SU-DHL-6 (cell line): Measurements from ENCODE around the gene NPBWR2.

Experiments
- H2AFZ ChIP-seq: fragments of 200-600 bp; sonication (generic); 2 replicates; pipeline ENCODE4 v1.6.1; 2014; ENCODE audit warnings: low read depth, mild to moderate bottlenecking, moderate library complexity, mixed read lengths, antibody characterized with exemption, low read length; ENCODE audit not compliant: severe bottlenecking
- H3F3A ChIP-seq: fragments of 200-600 bp; shearing (Covaris generic); 2 replicates; pipeline ENCODE4 v1.6.0; 2016; ENCODE audit warnings: antibody characterized with exemption, mild to moderate bottlenecking; ENCODE audit not compliant: insufficient read depth
- H3K27ac ChIP-seq: fragments of 200-600 bp; sonication (generic); 2 replicates; pipeline ENCODE4 v1.5.1; 2016; ENCODE audit warnings: low read depth, mild to moderate bottlenecking, low read length, moderate library complexity, mixed read lengths
- H3K27me3 ChIP-seq: fragments of 200-600 bp; sonication (generic), shearing (Covaris generic); 2 replicates; pipeline ENCODE4 v1.6.0; 2014; ENCODE audit warnings: mild to moderate bottlenecking, low read length
- H3K36me3 ChIP-seq: fragments of 200-600 bp; sonication (generic); 2 replicates; pipeline ENCODE4 v1.6.1; 2014; ENCODE audit warnings: mild to moderate bottlenecking, low read length, mixed read lengths
- H3K4me2 ChIP-seq: fragments of 300-600, 200-600 bp; shearing (Covaris generic), sonication (generic); 2 replicates; pipeline ENCODE4 v1.6.0; 2014; ENCODE audit warnings: low read length, low read depth, mild to moderate bottlenecking; ENCODE audit not compliant: poor library complexity, severe bottlenecking
- H3K4me3 ChIP-seq: fragments of 200-600 bp; sonication (generic); 2 replicates; pipeline ENCODE4 v1.5.1; 2014; ENCODE audit warnings: antibody characterized with exemption, low read length, mild to moderate bottlenecking, mixed read lengths; ENCODE audit not compliant: insufficient read depth, poor library complexity, severe bottlenecking
- H3K79me2 ChIP-seq: fragments of 200-600 bp; sonication (generic); 2 replicates; pipeline ENCODE4 v1.6.1; 2014; ENCODE audit warnings: mild to moderate bottlenecking, low read length, moderate library complexity; ENCODE audit not compliant: insufficient read depth
- H3K9ac ChIP-seq: fragments of 200-600 bp; sonication (generic); 2 replicates; pipeline ENCODE4 v1.7.0; 2014; ENCODE audit warnings: mild to moderate bottlenecking, low read length
- H3K9me2 ChIP-seq: fragments of 200-600 bp; sonication (generic); replicated peaks from 2 replicates; pipeline ENCODE4 v1.6.1; 2014; ENCODE audit warnings: low read length; ENCODE audit not compliant: insufficient read depth
- H3K9me3 ChIP-seq: fragments of 200-600 bp; sonication (generic); 2 replicates; pipeline ENCODE4 v1.6.1; 2014; ENCODE audit warnings: low read length, mixed read lengths; ENCODE audit not compliant: insufficient read depth
- H4K20me1 ChIP-seq: fragments of 200-600 bp; sonication (generic); 2 replicates; pipeline ENCODE4 v1.6.1; 2014; ENCODE audit warnings: low read depth, mild to moderate bottlenecking, antibody characterized with exemption, low read length, moderate library complexity, mixed read lengths
- CTCF ChIP-seq: fragments of 200-600 bp; sonication (generic); IDR thresholded peaks from one replicate; pipeline ENCODE4 v1.5.1; 2017; ENCODE audit warnings: antibody characterized with exemption, mild to moderate bottlenecking, low read length, moderate library complexity; ENCODE audit not compliant: insufficient read depth, poor library complexity, severe bottlenecking
- EZH2phosphoT487 ChIP-seq: fragments of 200-600 bp; sonication (generic), shearing (Covaris generic); conservative IDR thresholded peaks from 2 replicates; pipeline ENCODE4 v1.6.1; 2018; ENCODE audit warnings: mild to moderate bottlenecking, antibody characterized with exemption, low read length, moderate library complexity, mixed read lengths

The NPBWR2 gene

DNA sequence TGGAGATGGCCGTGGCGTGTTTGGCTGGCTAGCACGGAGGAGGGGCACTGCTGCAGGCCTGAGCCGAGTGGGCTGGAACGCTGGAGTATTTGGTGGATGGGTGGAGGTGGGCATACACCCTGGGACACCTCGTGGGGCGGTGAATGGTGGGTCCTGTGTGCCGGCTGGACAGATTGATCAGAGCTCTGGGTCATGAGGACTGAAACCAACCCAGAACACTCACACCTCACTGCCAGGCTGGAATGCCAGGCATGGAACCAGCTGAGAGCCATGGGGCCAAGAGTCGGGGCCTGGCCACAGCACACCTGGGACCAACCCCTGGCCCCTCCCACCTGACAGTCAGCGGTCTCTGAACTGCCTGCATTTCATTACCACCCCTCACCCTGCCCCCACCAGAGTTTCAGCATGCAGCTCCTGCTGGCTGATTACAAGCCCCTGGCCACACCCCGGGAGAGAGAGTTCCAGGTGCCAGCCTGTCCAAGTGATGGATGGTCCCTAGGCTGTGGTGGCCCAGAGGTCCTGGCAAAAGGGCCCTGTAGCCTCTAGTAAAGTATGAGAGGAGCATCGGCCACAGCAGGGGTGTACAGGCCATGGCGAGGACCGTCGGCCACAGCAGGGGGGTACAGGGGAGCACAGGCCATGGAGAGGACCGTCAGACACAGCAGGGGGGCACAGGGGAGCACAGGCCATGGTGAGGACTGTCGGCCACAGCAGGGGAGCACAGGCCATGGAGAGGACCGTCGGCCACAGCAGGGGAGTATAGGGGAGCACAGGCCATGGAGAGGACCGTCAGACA, 3.3 kb downstream of the NPBWR2 start:
- H3K27me3 ChIP-seq: no peaks in the 10 kb centered on the region

DNA sequence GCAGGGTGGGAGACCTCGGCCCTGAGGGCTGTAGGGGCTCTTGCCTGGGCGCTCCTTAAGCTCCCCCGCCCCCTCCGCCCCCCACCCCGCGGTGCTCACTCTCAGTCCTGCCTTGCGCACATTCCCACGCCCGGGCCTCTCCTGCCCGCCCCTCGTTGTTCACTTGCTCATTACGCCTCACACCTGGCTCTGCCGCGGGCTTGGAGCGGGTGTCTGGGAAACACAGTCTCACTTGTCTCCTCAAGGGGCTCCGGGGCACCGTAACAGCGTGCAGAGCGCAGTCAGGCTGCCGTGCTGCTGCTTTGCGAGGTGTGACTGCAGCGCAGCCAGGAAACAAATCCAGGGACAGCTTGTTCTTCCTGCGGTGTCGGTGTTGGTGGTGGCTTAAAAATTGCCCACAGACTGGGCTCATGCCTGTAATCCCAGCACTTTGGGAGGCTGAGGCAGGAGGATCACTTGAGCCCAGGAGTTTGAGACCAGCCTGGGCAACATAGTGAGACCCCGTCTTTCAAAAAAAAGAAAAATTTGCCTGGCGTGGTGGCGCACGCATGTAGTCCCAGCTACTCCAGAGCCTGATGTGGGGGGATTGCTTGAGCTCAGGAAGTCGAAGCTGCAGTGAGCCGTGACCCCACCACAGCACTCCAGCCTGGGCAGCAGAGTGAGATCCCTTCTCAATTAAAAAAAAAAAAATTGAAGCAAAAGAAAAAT, 4.6 kb downstream of the NPBWR2 start:
- Histone ChIP-seq H3K9ac (no peak overlapping the region), H3K27ac (no peak overlapping the region), H3K4me2 (peak overlapping the region; percentile 39), H3K27me3 (no peaks in the 10 kb centered on the region), H3K36me3 (no peaks in the 10 kb centered on the region), H4K20me1 (no peaks in the 10 kb centered on the region), H3K9me2 (no peaks in the 10 kb centered on the region), H2AFZ (no peak overlapping the region), H3K79me2 (no peaks in the 10 kb centered on the region), H3K9me3 (no peaks in the 10 kb centered on the region), H3F3A (no peaks in the 10 kb centered on the region), H3K4me3 (no peak overlapping the region)
- TF ChIP-seq EZH2phosphoT487: no peak
- no peak for TF ChIP-seq CTCF

More for the DNA sequence above, 3.3 kb downstream of the NPBWR2 start:
- no peak overlapping the region for H3K4me2 ChIP-seq
- no peak overlapping the region for H2AFZ ChIP-seq
- H3K79me2 ChIP-seq: no peaks in the 10 kb centered on the region
- H3K9me3 ChIP-seq: no peaks in the 10 kb centered on the region
- no peaks in the 10 kb centered on the region for H3K9me2 ChIP-seq
- TF ChIP-seq CTCF: no peak
- TF ChIP-seq EZH2phosphoT487: no peak
- H3K9ac ChIP-seq: no peak overlapping the region
- no peaks in the 10 kb centered on the region for H3F3A ChIP-seq
- no peaks in the 10 kb centered on the region for H3K36me3 ChIP-seq
- H4K20me1 ChIP-seq: no peaks in the 10 kb centered on the region
- H3K27ac ChIP-seq: no peak overlapping the region
- no peak overlapping the region for H3K4me3 ChIP-seq

GRCh38 chr20:64101731-64102621, 5.4 kb downstream of the NPBWR2 start:
- Histone ChIP-seq H3K4me3 (peak overlapping the region; percentile 31), H3K27me3 (no peaks in the 10 kb centered on the region), H3K9me2 (no peaks in the 10 kb centered on the region), H2AFZ (peak overlapping the region; percentile 44), H3K9ac (peak overlapping the region; percentile 19; the same call in 1 of the 2 replicates), H3K27ac (no peak overlapping the region), H3F3A (no peaks in the 10 kb centered on the region), H3K79me2 (no peaks in the 10 kb centered on the region), H3K9me3 (no peaks in the 10 kb centered on the region), H4K20me1 (no peaks in the 10 kb centered on the region), H3K4me2 (peak overlapping the region; percentile 39), H3K36me3 (no peaks in the 10 kb centered on the region)
- TF ChIP-seq EZH2phosphoT487: no peak
- TF ChIP-seq CTCF: peak; percentile 70
